NCI-H128 (cell line): ENCODE results near the gene PNPLA5.
A peak's percentile ranks its signal among the peaks of the same experiment; 100 is the strongest.
"Not testable (repeated sequence)": the region's sequence is repeated elsewhere in the genome, so short reads cannot be mapped to it uniquely, and the experiment has no call there.

Experiments used
- DNase-seq: peaks from one replicate; lab custom pipeline; 2025; ENCODE audit not compliant: unreplicated experiment; lab: John Stamatoyannopoulos, UW

PNPLA5 gene, protein sequence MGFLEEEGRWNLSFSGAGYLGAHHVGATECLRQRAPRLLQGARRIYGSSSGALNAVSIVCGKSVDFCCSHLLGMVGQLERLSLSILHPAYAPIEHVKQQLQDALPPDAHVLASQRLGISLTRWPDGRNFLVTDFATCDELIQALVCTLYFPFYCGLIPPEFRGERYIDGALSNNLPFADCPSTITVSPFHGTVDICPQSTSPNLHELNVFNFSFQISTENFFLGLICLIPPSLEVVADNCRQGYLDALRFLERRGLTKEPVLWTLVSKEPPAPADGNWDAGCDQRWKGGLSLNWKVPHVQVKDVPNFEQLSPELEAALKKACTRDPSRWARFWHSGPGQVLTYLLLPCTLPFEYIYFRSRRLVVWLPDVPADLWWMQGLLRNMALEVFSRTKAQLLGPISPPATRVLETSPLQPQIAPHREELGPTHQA

GRCh38 chr22:43891360-43892182 is at the start of gene PNPLA5:
TSS of gene PNPLA5 (minus strand) at chr22:43892013. CDS start at chr22:43891880, 133 bp downstream.
- DNase-seq = no peak

- no peak for DNase-seq
Observed at GRCh38 chr22:43941449-43941848, 49.6 kb upstream of the PNPLA5 start.

DNA sequence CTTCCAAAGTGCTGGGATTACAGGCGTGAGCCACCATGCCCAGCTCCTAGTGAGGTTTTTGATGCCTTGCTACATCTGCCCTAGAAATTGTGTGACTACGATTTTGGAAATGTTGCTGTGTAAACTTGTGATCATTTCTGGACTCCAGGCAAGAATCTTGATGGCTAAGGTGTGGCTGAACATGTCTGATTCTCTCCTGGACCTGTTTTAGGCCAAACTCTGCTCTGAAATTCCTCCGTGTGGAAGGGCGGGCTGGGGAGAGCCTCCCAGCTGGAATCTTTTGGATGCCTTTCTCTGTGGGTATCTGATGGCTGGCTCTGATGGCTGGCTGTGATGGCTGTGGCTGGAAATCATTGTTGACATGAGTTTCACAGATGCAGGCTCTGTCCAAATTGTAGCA is 40.0 kb upstream of the PNPLA5 start:
- DNase-seq = no peak

GRCh38 chr22:43928908-43929307 is 37.1 kb upstream of the PNPLA5 start:
- DNase-seq = no peak

DNA sequence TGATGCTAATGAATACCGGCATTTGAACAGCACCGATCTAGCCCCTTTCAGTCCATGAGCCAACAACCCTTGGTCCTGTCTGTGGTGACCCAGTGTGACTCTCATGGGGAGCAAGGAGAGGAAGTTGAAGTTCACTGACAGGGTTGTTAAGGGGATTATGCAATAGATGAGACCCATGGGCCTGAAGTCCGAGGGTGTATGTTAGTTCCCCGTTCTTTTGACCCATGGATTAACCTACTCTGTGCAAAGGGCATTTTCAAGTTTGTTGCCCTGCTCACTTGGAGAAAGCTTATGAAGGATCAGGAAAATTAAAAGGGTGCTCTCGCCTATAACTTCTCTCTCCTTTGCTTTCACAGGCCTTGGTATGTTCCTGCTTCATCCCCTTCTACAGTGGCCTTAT is 36.7 kb upstream of the PNPLA5 start:
- no peak for DNase-seq

DNA sequence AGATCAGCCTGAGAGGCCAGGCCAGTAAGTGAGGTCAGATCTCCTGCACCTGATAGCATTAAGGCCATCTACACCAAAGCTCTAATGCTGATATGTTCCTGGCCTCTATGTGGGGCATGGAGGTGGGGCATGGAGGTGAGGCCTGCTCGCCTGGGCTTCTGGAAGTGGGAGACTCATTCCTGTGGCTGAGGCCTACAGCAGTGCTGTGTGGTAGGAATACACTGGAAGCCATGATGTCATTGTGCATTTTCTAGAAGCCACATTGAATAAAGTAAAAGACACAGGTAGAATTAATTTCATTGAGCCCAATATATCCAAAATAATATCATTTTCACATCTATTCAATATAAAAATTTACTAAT is 34.5 kb upstream of the PNPLA5 start:
- no peak for DNase-seq

DNA sequence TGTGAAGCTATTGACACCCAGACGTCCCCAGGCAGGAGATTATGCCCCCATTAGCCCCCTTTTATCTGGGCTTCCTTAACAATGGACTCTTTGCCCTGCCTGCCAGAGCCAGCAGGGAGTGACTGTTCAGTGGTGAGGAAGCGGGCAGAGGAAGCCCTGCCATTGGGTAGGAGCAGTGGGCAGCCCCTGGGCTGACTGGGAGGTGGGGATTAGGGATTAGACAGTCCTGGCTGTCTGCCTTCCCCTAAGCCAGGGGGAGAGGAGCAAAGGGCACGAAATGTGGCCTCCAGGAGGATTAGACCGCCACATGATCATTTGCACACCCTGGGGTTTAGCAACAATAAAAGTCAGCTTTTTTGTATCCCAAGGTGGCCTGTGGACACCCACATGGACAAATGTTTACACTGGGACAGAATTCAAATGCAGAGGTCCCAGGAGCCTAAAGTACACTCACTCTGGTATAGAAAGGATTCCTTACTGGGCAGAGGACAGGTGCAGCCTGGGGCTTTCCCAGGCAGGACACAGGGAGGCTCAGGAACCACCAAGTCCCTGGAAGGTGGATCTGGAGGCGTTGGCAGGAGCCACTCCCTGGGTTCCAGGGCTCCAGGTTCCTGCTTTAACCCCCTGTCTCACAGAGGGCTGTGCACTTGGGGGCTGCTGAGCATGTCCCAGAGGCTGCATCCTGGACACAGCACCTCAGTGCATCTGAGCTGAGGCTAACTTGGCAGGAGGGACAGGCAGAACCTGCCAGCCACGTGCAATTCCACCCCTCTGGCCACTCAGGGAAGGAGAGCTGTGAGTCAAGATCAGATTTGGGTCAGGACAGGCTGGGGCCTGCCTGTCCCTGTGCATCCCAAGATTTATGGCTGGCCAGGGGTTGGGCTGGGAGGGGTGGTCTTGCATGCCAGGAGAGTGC is 33.9 kb upstream of the PNPLA5 start:
- DNase-seq = no peak

- no peak for DNase-seq
Observed at GRCh38 chr22:43924877-43925276, 33.1 kb upstream of the PNPLA5 start.

DNA sequence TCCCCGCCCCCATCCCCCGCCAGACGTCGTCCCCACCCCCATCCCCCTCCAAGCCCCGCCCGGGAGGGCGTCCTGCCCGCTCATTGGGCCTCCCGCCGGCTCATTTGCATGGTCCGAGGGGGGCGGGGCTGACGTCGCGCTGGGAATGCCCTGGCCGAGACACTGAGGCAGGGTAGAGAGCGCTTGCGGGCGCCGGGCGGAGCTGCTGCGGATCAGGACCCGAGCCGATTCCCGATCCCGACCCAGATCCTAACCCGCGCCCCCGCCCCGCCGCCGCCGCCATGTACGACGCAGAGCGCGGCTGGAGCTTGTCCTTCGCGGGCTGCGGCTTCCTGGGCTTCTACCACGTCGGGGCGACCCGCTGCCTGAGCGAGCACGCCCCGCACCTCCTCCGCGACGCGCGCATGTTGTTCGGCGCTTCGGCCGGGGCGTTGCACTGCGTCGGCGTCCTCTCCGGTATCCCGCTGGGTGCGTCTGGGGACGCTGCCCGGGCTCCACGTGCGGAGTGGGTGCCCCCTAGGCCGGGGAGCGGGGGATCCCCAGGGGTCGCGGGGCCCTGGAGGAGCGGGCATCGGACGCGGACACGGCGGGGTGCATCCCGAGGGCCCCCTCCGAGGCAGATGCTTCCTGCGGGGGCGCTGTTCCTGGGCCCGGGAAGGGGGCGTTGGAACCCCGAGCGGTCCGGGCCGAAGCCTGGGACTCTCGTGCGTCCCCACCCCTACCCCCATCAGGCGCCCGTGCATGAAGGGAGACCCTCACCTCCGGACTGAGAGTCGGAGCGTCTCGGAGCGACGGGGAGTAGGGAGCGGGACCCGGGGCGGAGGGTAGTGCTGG is 32.0 kb upstream of the PNPLA5 start, which contains the start of gene PNPLA3:
Gene PNPLA3, plus strand, starts transcription at position 175 of the 834 bp plus-strand sequence. Its CDS starts 107 bp downstream, at position 282.
- peak; percentile 55 for DNase-seq

DNA sequence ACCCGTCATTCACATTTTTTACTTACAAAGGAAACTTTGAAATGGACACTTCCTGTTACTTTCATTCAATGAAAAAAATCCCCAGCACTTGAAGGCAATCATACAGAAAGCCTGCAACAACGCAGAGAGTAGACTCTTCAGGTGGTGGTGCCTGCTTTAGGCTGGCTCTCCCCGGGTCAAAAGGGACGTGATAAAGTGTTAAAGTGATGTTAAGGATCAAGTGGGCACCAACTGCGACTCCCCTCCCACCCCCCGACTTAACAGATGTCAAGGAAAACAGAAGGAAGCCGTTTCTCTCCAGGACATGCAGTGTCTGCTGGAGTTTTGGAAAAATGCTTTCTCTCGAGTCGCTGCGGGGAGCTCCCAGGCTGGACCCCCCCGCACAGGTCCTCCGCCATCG is 31.4 kb upstream of the PNPLA5 start:
- no peak for DNase-seq

GRCh38 chr22:43922123-43922522 is 30.3 kb upstream of the PNPLA5 start:
- DNase-seq = no peak

- no peak for DNase-seq
Observed at GRCh38 chr22:43921370-43921769, 29.6 kb upstream of the PNPLA5 start.

- no peak for DNase-seq
Observed at GRCh38 chr22:43919106-43919973, 27.5 kb upstream of the PNPLA5 start.

- DNase-seq = no peak
Observed at GRCh38 chr22:43917521-43917920, 25.7 kb upstream of the PNPLA5 start.

GRCh38 chr22:43911351-43911750 is 19.5 kb upstream of the PNPLA5 start:
- DNase-seq = no peak

DNA sequence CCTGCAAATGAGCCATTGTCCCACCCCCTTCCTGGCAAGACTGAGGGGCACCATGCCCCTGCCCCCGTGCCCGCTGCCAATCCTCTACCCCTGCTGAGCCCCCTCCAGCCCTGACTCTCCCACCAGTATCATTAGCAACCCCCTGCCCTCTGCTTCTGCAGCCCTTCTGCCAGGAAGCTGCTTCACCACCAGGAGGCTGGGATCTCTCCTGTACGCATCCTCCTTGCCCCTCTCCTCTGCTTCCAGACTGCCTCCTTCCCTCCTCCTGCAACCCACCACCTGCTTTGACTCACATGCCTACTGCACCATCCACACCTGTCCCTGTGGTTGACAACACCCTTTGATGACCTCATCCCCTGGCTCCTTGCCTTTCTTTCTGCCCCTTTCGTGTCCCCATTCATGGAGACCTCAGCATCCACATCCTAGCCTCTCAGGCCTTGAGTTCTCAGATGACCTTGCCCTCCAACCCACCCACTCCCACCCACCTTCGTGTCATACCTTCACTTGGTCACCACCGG is 18.4 kb upstream of the PNPLA5 start:
- DNase-seq = no peak

- DNase-seq = no peak
Observed at GRCh38 chr22:43909708-43910107, 17.9 kb upstream of the PNPLA5 start.

GRCh38 chr22:43905681-43906080 is 13.9 kb upstream of the PNPLA5 start:
- no peak for DNase-seq

DNA sequence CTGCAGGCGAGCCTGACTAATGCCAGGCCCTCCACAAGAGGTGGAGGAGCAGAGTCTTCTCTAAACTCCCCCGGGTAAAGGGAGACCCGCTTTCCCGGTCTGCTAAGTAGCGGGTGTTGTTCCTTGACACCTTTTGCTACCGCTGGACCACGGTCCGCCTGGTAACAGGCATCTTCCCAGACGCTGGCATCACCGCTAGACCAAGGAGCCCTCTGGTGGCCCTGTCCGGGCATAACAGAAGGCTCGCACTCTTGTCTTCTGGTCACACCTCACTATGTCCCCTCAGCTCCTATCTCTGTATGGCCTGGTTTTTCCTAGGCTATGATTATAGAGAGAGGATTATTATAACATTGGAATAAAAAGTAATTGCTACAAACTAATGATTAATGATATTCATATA is 12.6 kb upstream of the PNPLA5 start:
- DNase-seq = not testable (repeated sequence)
